22Rv1 (cell line): ENCODE results near the gene FKBP7.

Source experiments
- H3K27ac ChIP-seq: fragments of 450-650 bp; 2 replicates; pipeline ENCODE4 v1.5.1; 2017
- ZFX ChIP-seq: fragments of 450-650 bp; IDR thresholded peaks from 2 replicates; pipeline ENCODE4 v1.6.1; 2017; ENCODE audit warnings: antibody characterized with exemption, borderline replicate concordance
- TF ChIP-seq, protein P1 (sequence below): fragments of 450-650 bp; IDR thresholded peaks from 2 replicates; pipeline ENCODE4 v1.5.1; 2017; ENCODE audit warnings: mild to moderate bottlenecking

The FKBP7 gene

DNA sequence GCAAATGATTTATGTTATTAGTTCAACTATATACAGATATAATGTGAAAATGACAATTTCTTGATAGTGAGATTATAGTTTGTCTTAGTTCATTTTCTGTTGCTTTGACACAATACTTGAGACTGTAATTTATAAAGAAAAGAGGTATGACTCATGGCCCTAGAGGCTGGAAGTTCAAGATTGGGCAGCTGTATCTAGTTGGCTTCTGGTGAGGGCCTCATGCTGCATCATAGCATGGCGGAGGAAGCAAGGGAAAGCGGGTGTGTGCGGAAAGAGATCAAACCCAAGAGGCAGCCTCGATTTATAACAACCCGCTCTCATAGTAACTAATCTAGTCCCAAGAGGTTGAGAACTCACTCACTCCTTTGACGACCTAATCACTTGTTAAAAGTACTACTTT, 13.2 kb upstream of the FKBP7 start:
- TF ChIP-seq ZFX, result no peak
- TF ChIP-seq, protein P1, sequence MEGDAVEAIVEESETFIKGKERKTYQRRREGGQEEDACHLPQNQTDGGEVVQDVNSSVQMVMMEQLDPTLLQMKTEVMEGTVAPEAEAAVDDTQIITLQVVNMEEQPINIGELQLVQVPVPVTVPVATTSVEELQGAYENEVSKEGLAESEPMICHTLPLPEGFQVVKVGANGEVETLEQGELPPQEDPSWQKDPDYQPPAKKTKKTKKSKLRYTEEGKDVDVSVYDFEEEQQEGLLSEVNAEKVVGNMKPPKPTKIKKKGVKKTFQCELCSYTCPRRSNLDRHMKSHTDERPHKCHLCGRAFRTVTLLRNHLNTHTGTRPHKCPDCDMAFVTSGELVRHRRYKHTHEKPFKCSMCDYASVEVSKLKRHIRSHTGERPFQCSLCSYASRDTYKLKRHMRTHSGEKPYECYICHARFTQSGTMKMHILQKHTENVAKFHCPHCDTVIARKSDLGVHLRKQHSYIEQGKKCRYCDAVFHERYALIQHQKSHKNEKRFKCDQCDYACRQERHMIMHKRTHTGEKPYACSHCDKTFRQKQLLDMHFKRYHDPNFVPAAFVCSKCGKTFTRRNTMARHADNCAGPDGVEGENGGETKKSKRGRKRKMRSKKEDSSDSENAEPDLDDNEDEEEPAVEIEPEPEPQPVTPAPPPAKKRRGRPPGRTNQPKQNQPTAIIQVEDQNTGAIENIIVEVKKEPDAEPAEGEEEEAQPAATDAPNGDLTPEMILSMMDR, result no peak

DNA sequence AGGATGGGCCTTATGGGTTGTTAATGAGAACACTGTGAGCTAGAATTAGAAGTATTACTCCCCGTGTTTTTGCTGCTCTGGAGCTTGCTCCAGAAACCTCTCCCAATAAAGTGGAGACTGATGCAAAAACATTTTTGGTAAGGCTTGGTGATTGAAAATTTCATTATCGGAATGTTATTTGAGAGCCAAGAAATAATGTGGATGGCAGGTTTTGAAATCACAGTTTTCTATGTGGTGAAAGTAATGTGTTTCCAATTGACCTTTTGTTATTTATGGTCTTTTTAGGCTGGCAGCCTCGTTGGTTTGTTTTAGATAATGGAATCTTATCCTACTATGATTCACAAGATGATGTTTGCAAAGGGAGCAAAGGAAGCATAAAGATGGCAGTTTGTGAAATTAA, 7.0 kb upstream of the FKBP7 start:
- TF ChIP-seq ZFX, result no peak
- TF ChIP-seq, protein P1, result no peak
- no peak overlapping the region for H3K27ac ChIP-seq

More for the DNA sequence above, 13.2 kb upstream of the FKBP7 start:
- H3K27ac ChIP-seq, result no peak overlapping the region

DNA sequence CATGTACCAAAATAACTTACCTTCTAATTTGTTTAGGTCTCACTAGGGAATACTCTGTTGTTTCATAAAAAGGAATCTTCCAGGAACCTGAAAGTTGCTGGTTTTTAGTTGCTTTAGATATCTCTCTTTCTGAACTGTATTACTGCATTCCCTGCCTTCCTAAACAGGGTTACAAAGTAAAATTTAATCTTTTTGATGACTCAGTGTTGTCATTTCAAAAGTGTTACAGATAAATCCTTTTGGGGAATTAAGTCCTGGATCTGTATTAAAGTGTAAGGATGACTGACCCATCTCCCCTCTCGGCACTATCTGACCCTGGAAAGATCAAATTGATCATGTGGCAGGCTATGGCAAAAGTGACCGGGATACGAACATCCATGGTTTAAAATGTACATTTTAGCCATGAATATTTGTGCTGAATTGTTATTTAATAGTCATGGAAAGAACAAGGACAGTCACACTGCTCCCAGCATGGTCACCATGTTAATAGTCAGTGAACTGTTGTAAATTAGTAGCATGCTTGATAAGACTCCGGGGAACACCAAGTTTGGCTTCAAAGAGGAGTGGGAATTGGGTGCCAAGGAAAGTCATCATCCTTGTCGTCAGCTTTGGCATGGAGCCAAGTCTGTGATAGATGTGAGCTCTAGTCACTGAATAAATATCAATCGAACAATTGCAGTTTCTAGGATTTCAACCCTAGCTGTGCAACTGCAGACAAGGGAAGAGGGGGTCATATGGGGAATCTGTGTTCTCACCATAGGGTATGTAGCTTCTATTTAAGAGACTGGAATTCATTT, 6.0 kb upstream of the FKBP7 start:
- no peak for TF ChIP-seq ZFX
- TF ChIP-seq, protein P1, result no peak
- H3K27ac ChIP-seq, result no peak overlapping the region

DNA sequence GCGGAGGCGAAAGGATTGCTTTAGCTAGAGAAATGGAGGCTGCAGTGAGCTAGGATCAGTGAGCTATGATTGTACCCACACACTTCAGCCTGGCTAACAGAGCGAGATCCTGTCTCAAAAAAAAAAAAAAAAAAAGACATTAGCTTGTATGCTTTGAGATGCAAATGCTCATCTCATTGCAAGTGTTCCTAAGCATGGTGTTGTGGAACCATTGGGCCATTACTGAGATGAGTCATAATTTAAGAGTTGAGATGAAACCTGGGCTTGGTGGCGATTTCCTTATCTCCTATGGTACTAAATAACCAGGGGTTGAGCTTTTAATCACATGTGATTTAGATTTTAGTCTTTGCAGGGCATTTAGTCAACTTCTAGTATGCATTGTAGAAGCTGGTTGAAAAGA, 4.0 kb upstream of the FKBP7 start:
- TF ChIP-seq, protein P1, result no peak
- TF ChIP-seq ZFX, result no peak
- no peak overlapping the region for H3K27ac ChIP-seq

DNA sequence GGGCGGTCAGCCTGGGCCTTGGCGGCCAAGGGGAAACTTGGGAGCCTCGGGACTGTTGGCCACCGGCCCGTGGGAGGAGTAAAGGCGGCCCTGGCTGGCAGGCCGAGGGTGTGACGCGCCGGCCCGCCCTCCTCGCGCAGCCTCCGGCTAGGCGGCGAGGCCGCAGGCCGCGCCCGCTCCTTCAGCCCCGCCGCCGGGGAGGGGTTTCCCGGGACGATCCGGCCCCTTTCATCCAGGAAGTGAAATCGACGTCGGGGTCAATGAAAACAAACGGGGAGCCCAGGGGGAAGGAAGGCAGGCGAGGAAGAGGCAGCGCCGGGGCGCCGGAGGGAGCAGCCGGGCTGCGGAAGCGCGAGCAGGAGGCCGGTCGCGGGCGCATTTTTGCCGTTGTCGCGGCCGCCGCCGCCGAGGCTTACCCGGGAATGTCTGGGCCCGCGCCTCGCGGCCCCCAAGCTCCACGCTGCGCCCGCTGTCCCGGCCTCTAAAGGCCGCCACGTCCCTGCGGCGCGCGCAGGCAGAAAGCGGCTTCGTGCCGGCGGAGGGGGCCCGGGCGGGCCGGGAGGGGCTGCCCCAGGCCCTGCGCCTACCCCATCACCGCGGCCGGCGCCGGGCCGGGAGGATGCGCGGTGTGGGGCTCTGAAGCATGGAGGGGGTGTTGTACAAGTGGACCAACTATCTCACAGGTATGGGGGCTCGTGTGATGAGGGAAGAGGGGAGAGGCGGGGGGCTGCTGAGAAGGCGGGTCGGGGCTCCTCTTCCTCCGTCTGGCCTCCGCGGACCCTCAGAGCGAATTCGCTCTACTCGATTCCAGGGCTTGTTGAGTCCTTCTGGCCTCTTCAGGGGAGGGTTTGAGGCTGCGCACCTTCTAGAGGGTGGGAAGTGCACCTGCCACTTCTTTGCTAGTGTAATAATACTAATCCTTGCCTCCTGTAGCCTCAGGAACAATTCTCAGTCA, 2.1 kb upstream of the FKBP7 start, which contains the start of gene PLEKHA3:
Gene PLEKHA3, plus strand, starts transcription at position 231 of the 955 bp plus-strand sequence. Its CDS starts 413 bp downstream, at position 644.
- peak within 1 kb of the TSS; percentile 86 for H3K27ac ChIP-seq
- TF ChIP-seq, protein P1, result no peak
- no peak for TF ChIP-seq ZFX

DNA sequence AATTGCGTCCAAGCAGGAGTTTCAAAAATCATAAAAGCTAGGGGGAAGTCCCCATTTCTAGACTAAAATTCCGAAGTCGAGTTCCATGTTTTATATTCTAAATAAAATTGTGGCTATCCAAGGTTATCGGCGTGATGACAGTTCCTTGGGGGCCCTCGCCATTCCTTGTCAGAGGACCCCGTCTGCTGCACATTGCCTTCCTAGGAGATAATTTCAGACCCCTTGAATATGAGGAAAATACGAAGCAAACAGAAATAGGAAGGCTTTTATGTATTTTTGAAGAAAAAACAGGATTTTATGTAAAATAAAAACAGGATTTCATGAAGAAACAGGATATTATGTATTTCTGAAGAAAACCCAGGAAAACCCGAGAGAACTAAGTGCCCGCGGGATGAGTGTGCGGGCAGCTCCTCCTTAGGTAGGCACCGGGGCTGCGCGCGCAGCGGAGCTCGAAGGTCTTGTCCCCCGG, 1.4 kb upstream of the FKBP7 start:
- TF ChIP-seq, protein P1, result no peak
- no peak for TF ChIP-seq ZFX
- H3K27ac ChIP-seq, result peak overlapping the region; percentile 86

DNA sequence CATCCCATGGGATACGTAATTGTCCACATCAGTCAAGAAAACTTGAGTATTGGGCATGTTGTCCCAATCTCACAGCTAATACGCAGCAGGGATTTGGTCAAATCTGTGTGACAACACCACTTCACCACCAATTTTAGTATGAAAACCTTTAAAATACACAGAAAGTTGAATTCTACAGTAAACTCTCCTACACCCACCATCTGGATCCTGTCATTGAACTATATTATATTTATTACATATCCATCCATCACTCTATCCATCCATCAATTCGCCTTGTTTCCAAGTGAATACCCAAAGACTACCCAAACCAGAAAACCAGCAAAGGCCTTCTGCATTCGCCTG, 846 bp upstream of the FKBP7 start:
- peak overlapping the region; percentile 86 for H3K27ac ChIP-seq
- TF ChIP-seq ZFX, result no peak
- TF ChIP-seq, protein P1, result peak; percentile 49
